ENCODE results near the gene C20orf202.
"Not testable (repeated sequence)": the region's sequence is repeated elsewhere in the genome, so short reads cannot be mapped to it uniquely, and the experiment has no call there.

Gene C20orf202

DNA sequence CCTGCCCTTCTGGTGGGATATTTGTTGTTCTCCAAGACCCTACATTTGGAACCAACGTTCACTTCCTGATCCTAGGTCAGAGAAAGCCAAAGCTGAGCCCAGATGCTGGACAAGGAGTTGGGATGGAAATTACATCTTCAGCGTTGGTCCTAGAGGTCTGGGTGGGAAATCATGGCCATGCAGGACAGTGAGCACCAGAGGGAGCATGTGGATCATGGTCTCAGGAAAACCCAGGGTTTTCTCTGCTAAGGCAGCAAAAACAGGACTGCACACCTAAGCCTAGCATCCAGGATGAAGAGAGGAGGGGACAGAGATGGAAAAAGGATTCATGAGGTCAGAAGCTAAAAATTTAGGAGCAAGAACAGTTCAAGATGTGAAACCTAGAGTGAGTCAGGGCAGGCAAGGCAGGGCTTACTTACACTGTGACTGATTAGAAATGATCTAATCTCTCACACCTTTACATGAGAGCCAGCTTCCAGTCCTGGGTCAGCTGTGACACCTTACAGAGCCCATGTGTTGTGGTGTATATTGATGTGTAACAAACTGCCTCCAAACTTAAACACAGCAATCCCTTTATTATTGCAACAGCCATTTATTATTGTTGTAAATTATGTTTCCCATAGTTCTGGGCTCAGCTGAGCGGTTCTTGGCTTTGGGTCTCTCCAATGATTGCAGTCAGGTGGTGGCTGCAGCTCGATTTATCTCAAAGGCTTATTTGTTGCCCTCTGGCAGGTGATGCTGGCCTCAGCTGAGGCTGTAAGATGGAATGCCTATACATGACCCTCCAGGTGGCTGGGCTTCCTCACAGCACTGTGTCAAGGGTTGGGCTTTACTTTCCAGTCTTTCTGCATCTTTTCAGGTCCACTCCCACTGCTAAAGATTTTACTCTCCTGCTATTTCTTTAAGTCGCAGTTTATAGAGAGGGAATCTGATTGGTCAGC is 6.5 kb downstream of the C20orf202 start:
- no peak for DNase-seq

DNA sequence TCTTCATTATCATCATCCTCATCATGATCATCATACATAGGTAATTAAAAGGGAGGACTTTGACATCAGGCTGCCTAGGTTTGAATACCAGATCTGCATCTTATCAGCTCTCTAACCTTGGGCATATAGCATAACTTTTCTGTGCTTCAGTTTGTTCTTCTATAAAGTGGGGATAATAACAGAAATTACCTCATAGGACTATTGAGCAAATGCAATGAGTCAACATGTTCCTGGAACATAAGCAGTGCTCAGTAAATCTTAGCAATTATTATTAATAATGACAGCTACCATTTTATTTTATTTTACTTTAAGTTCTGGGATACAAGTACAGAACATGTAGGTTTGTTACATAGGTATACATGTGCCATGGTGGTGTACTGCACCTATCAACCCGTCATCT is 7.2 kb downstream of the C20orf202 start:
- DNase-seq = no peak

DNA sequence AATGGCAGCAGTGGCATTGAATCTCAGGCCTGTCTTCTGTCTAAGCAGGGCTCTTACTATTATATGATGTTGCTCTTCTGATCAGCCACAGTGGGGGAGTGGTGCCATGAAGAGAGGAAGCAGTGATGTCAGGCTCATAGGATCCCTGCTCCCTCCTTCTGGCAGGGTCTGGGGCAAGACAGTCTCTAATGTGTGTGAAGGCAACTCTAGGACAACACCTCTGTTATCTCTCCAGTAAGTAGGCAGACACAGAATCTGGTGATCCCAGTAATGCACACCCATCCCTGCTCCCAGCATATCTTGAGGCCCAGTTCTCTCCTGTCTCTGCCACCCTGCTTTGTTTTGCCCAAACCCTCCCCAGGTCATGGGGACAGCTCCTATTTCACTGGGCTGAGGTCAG is 8.8 kb downstream of the C20orf202 start:
- DNase-seq = no peak

DNA sequence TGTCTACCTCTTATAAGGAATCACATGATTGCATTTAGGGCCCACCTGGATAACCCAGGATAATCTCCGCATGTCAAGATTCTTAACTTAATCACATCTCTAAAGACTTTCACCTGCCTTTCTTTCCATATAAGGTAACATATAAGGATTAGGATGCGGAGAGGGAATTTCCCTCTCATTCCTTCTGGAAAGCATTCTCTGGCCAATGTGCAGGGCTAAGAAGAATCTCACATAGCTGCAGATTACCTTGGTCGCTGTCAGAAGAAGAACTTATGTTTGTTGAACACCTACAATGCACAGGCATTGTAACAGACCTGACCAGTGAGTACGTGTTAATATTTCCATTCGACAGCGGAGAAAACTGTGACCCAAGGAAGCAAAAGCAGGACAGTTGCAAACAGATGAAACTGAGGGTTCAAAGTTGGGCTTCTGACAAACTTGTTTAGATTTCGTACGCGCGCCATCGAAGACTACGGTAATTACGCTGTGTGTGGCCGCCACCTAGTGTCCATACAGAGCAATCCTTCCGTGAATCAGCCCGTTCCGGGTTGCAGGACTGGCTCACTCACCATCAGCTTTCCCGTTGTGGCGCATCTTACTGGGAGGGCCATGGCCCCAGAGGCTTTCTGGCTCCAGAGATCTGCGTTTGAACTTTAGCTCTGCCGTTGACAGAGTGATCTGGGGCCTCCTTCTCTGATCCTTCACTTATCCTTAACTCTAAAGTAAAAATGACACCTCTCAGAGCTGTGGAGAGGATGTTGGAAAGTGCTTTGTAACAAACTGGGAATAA is 9.5 kb downstream of the C20orf202 start:
- DNase-seq = peak; percentile 77

DNA sequence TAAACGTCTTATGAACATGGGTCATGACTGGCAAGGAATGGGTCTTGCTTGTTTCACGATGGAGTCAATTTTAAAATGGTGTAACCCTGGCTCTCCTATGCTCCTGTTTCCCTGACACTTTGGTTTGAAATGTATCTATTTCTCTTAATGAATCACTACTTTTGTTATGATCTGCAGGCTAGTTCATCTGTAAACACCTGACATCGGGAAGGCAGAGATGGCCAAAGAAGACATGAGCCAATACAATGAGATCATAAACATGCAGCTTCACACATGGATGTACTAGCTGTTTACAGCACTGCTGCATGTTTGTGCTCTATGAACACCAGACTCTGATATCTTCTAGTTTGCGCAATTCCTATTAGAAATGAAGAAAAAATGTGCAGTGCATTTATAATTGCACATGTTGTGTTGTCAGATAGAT is 11.6 kb downstream of the C20orf202 start:
- DNase-seq = no peak

DNA sequence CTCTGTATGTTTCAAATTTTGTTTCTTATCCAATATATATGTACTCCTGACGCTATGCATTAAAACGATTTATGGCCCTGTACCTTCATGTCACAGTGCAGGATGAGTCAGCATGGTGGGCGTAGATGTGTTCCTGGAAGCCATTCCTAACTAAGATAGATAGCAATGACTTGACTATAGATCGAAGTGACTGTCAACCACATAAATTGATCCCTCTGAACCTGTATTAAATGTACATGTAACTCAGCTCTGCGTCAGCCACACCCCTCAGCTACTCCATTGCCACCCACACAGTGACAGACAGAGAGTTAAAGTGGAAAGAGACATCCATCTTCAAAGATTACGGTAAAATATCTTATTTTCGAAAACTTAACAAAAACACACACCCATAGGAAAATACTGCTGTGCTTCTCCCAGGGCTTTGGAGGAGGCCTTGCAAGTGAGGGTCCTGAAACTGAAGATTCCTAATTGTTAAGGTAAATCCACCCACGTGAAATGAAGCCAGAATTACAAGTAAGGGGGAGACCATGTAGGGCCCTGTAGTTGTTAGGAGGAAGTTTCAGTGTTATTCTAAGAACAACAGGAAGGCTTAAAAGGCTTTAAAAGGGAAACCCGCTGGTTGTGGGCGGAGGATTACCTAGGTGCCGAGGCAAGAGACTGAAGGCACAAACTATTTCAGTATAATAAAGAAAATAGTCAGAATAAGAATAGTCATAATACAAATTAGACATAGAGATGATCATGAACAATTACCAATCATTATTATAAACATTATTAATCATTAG is 12.3 kb downstream of the C20orf202 start:
- peak; percentile 9 for DNase-seq

DNA sequence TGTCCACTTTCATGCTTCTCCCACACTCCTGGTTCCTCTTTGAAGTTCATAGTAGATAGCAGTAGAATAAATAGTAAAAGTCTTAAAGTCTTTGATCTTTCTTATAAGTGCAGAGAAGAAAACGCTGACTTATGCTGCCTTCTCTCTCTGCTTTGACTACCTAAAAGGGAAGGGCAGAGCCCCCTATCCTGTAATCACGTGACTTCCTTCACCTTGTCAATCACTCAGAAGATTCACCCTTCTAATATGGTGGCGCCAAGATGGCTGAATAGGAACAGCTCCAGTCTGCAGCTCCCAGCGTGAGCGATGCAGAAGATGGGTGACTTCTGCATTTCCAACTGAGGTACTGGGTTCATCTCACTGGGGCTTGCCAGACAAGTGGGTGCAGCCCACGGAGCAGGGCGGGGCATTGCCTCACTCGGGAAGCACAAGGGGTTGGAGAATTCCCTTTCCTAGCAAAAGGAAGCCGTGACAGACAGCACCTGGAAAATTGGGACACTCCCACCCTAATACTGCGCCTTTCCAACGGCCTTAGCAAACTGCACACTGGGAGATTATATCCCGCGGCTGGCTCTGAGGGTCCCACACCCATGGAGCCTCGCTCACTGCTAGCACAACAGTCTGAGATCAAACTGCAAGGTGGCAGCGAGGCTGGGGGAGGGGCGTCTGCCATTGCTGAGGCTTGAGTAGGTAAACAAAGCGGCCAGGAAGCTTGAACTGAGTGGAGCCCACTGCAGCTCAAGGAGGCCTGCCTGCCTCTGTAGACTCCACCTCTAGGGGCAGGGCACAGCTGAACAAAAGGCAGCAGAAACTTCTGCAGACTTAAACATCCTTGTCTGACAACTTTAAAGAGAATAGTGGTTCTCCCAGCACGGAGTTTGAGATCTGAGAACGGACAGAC is 13.5 kb downstream of the C20orf202 start:
- DNase-seq = not testable (repeated sequence)

DNA sequence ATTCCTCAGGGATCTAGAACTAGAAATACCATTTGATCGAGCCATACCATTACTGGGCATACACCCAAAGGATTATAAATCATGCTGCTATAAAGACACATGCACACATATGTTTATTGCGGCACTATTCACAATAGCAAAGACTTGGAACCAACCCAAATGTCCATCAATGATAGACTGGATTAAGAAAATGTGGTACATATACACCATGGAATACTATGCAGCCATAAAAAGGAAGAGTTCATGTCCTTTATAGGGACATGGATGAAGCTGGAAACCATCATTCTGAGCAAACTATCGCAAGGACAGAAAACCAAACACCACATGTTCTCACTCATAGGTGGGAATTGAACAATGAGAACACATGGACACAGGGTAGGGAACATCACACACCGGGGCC is 19.5 kb downstream of the C20orf202 start:
- not testable (repeated sequence) for DNase-seq

DNA sequence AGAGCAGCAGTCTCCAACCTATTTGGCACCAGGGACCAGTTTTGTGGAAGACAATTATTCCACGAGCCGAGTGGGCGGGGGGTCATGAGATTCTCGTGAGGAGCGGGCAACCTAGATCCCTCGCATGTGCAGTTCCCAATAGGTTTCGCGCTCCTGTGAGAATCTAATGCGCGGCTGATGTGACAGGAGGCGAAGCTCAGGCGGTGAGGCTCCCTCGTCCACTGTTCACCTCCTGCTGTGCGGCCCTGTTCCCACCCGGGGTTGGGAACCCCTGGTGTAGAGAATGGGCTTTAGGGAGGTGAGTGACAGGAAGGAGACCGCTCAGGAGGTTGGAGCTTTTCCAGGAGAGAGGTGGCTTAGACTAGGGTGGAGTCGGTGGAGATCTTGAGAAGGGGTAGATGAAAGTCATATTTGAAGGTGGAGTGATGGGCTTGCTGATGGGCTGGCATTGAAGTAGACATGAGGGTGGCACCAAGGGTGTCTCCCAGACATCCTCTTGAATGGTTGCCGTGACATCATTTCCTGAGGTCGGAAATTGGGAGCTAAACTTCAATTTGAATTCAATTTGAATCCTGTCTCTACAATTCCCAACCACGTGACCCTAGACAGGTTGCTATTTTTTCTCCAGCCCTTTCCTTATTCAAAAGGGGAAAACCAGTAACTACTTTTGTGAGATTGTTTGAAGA is 21.1 kb downstream of the C20orf202 start:
- no peak for DNase-seq

DNA sequence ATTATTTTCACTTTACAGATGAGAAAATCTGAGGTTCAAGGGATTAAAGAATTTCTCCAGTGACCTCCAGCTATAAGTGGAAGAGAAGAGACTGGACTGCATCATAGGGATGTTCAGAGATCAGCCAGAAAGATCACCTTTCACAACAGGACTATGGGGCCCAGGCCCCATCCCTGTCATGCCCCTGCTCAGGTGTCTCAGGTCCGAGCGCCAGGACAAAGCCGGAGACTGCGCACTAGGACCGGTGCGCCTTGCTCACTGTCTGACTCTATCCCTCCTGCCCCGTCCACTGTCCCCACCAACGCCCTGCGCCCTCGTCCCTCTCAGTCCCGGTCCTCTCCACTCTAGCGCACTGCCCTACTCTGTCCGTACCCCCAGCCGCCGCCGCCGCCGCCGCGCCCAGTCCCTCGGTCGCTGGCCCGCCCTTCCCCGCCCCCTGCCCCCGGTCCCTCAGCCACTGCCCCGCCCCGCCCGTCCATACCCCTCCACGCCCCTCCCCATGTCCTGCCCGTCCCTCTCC is 22.1 kb downstream of the C20orf202 start:
- DNase-seq = peak; percentile 88

DNA sequence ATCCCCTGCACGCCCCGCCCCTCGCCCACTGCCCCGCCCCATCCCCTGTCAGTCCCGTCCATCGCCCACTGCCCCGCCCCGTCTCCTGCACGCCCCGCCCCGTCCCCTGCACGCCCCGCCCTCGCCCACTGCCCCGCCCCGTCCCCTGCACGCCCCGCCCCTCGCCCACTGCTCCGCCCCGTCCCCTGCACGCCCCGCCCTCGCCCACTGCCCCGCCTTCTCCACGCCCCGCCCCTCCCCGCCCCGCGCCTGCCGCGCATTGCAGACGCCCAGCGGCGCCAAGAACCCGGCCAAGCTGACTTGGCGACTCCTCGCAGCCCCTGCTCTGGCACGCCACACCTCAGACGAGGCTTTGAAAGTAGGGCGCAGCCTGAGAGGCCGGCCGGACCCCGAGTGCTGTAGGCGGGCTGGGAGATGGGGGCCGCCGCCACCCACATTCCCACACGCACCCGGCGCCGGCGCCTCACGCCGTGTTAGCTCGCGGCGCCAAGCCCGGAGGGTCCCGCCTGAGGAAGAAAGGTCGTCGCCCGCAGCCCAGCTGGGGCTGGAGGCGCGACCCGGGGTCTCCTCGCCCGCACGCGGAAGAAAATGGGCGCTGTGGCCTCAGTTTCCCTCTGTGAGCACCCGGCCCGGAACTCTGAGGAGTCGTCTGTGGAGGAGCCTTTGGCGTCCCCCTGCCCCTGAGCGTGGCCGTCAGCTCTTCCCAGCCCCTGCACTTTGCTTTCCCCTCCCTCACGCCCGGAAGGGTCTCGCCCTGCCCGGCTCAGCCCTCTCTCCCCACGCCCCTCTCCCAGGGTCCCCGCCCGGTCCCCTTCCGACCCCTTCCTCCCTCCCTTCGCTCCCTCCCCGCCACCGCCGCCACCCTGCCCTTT is 22.8 kb downstream of the C20orf202 start, which contains the start of gene RAD21L1:
Gene RAD21L1, plus strand, starts transcription at position 262 of the 872 bp plus-strand sequence. CDS start 2,410 bp downstream, outside the sequence.
- peak; percentile 88 for DNase-seq

DNA sequence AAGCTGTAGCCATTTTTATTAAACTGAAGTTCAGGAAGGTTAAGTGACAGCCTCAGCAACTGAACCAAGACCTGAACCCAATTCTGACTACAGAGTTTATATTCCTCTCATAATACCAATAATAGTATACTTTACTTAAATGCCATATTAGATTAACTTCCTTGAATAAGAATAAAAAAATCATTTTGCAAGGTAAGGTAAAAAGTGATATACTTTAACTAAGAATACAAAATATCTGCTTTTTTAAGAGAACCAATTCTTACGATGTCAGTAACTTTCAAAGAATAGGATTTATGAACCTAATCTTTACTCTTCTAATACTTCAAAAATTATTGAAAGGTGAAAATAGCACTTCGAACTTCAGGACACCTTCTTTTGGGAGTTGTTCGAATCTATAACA is 26.3 kb downstream of the C20orf202 start:
- DNase-seq = no peak

DNA sequence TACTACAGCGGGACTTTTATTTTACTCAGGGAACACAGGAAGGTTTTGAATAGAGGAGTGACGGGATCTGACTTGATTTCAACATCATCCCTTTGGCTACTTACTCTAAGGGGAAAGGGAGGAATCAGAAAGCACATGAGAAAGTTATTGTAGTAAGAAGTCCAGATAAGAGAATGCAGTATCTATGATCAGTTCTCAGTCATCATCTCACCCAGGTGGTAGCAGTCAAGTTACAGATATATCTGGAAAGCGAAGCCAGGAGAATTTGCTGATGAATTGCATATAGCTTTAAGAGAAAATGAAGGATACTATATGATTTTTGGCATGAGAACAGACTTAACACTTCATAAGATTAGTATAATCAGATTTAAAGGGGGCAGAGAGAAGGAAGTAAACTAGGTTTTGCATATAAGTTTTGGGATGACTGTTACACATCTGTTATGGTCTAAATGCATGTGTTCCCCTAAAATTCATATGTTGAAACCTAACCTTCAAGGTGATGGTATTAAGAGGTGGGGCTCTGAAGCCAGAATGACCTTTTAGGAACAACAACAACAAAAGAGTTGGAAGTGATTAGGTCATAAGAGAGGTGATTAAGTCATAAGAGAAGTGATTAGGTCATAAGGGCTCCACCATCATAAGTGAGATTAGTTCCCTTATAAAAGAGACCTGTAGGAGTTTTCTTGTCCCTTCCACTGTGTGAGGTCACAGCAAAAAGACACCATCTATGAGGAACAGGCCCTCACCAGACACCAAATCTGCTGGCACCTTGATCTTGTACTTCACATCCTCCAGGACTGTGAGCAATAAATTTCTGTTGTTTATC is 29.2 kb downstream of the C20orf202 start:
- no peak for DNase-seq

DNA sequence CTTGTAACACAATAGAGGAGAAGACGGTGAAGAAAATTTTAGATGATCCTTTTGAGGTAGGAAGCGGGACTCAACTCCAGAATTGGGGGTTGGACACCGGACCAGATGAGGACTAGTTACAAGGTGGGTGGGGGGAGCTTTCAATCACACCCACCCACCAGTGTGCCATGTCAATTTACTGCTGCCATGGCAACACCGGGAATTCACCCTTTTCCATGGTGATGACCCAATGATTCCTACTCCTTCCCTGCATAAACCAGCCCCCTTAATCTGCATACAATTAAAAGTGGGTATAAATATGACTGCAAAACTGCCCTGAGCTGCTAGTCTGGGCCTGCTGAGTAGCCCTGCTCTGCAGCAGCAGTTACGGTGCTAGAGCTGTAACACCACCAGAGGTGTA is 37.3 kb downstream of the C20orf202 start:
- no peak for DNase-seq

DNA sequence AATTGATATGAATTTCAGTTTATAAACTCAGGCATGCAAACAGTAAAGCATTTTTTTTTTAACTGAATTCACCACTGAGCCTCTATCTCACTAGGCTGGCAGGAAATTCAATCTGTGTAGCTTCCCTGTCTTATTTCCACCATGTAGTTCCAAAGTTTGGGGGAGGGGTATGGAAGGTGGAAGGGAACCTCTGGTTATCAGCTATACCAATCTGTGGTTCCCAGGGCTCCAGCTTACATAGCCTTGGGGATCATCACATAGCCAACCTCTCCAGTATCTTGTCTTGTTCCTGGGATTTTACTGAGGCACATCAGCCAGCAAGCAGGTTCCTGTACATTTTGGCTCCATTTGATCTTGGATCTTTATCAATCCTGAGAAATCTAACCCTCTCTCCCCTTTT is 38.2 kb downstream of the C20orf202 start:
- no peak for DNase-seq

DNA sequence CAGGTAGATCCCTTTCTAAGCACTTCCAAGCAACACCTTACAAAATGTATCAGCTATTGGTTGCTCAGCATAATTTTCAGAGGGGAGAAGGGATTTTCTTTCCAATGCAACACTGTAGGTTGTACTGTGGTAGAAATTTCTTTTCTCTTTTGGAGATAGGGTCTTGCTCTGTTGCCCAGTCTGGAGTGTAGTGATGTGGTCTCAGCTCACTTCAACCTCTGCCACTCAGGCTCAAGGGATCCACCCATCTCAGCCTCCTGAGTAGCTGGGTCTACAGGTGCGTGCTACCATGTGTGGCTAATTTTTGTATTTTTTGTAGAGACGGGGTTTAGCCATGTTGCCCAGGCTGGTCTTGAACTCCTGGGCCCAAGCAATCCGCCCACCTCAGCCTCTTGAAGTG is 38.8 kb downstream of the C20orf202 start:
- DNase-seq = no peak

DNA sequence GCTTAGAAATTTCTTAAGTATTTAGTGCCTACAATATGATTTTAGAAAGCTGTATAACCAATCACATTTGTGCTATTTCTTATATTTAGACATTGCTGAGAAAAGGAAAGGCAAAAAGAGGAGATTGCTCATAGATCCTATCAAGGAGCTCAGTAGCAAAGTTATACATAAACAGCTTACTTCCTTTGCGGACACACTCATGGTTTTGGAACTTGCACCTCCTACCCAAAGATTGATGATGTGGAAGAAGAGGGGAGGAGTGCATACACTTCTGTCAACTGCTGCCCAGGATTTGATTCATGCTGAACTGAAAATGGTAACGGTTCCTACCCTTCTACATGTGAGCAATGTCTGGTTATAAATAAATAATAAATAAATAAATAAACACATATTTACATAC is 39.3 kb downstream of the C20orf202 start:
- no peak for DNase-seq

DNA sequence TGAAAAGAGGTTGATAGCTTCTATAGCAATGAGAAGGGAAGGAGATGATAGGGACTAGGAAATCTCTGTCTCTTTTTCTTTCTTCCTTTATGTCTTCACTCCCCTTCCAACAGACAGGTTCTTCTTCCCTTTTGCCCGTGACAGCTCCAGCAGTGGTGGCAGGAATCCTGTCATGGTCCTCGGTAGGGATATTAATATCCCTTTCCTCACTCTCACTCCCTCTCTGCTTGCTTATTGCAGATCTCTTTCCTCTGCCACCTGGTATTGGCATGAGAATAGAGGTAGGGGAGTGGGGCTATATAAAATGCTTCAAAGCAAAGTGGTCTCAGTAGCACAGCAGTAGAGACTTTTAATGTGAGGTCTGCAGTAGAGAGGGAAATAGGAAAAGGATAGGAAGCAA is 42.3 kb downstream of the C20orf202 start:
- DNase-seq = no peak

DNA sequence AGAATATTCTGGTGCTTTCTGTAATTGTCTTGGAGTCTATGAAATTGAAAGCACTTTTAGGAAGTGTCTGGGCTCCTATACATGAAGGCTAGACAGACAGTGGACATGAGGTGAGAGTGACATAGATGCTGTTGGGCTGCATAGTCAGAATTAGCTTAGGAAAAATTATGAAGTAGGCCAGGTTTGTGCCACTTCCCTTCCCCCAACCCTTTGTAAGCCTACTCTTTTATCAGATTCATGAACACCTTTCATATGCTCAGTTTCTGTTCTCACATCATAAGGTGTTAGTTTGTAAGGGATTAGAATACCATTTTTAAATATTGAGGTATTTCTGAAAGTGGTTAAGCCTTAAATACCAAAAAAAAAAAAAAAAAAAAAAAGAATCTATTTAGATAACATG is 44.4 kb downstream of the C20orf202 start:
- no peak for DNase-seq

Data from NCI-H69 (cell line).